K562 (cell line): ENCODE data around the gene TXNRD1. TPM values are rescaled to one million over a fixed set of nuclear protein-coding genes. Genes with fewer than 3 reads are reported as not detected.

Experiments used
- ATAC-seq: fragments of 200-7000 bp; cut with Tn5 transposase; 3 replicates; pipeline ENCODE4 v1.9.1; 2020; ENCODE audit warnings: moderate library complexity
- BruUV-seq: library from RNA; stranded (reverse); fragments of 400-500 nt; replicated peaks from 2 replicates; lab custom pipeline; 2021; lab: Mats Ljungman, UMichigan
- CTCF ChIA-PET: fragments of 300-600 bp; formaldehyde crosslinking; extraction: SDS; loops from one replicate; lab custom pipeline; 2021; ENCODE audit warnings: low intra/inter-chr PET ratio; lab: Yijun Ruan, JAX
- POLR2A ChIA-PET: fragments of 300-600, 350-650 bp; sonication (Branson Sonifier 250); formaldehyde crosslinking; extraction: SDS; loops from one replicate; lab custom pipeline; 2021; ENCODE audit warnings: antibody characterized with exemption, inconsistent platforms; lab: Yijun Ruan, JAX
- DNase-seq, 4 experiments: peaks; one replicate each; pipeline versions ENCODE4 v3.0.0 to v3.0.0-alpha.2; 2011 to 2018; ENCODE audit warnings: low spot score in 3 of 4, mixed read lengths in 3 of 4; ENCODE audit errors: extremely low read depth in 1 of 4
- FAIRE-seq: peaks from 2 replicates; lab custom pipeline; 2011; peaks lifted over from hg19 to GRCh38; lab: Jason Lieb, UNC
- H2AFZ ChIP-seq: 2 replicates; pipeline ENCODE4 v1.6.0; 2011; ENCODE audit warnings: low read depth, low read length, control low read depth, inconsistent platforms
- H3K27ac ChIP-seq: fragments of 200-600 bp; 3 replicates; pipeline ENCODE4 v1.8.0; 2011; ENCODE audit warnings: low read depth, mild to moderate bottlenecking, control low read depth, inconsistent platforms, low read length, moderate library complexity, mixed read lengths; ENCODE audit errors: extremely low read depth
- H3K27me3 ChIP-seq, 2 experiments: fragments of 300-600 bp in 1 of 2; 2 replicates in 1 of 2; 3 replicates in 1 of 2; pipeline versions ENCODE4 v1.6.0 to v1.8.0; 2011; ENCODE audit warnings: inconsistent platforms in 2 of 2, low read length in 2 of 2, mild to moderate bottlenecking in 1 of 2, mixed read lengths in 1 of 2, moderate library complexity in 1 of 2; ENCODE audit not compliant: control insufficient read depth in 2 of 2, insufficient read depth in 2 of 2
- H3K36me3 ChIP-seq: fragments of 300-600 bp; 3 replicates; pipeline ENCODE4 v1.8.0; 2011; ENCODE audit warnings: mild to moderate bottlenecking, low read length, inconsistent platforms; ENCODE audit not compliant: control insufficient read depth, insufficient read depth
- H3K4me1 ChIP-seq, 2 experiments: fragments of 200-600 bp in 1 of 2; replicated peaks in 1 of 2; 2 replicates in 1 of 2; 3 replicates in 1 of 2; pipeline versions ENCODE4 v1.5.1 to v1.8.0; 2011; ENCODE audit warnings: inconsistent platforms in 2 of 2, low read length in 2 of 2, mild to moderate bottlenecking in 1 of 2, mixed read lengths in 1 of 2, moderate library complexity in 1 of 2; ENCODE audit not compliant: control insufficient read depth in 2 of 2, insufficient read depth in 2 of 2
- H3K4me2 ChIP-seq: 2 replicates; pipeline ENCODE4 v1.6.1; 2011; ENCODE audit warnings: low read length, control low read depth, inconsistent platforms, mixed read lengths; ENCODE audit not compliant: insufficient read depth
- H3K4me3 ChIP-seq: fragments of 200-600 bp; sonication (generic), shearing (Covaris generic); 2 replicates; pipeline ENCODE4 v1.5.1; 2016; ENCODE audit warnings: control low read depth, inconsistent platforms
- H3K79me2 ChIP-seq: fragments of 200-600 bp; 3 replicates; pipeline ENCODE4 v1.8.0; 2011; ENCODE audit warnings: low read length, inconsistent platforms; ENCODE audit not compliant: control insufficient read depth, insufficient read depth
- H3K9ac ChIP-seq, 2 experiments: 2 replicates each; pipeline versions ENCODE4 v1.6.0 to v1.6.1; 2011; ENCODE audit warnings: low read depth in 2 of 2, low read length in 2 of 2, control low read depth in 1 of 2, inconsistent platforms in 1 of 2, mild to moderate bottlenecking in 1 of 2, mixed read lengths in 1 of 2; ENCODE audit not compliant: insufficient read depth in 1 of 2
- H3K9me1 ChIP-seq: one replicate; pipeline ENCODE4 v1.6.0; 2011; ENCODE audit warnings: inconsistent platforms, mild to moderate bottlenecking, low read length, moderate library complexity; ENCODE audit not compliant: control insufficient read depth, insufficient read depth
- H3K9me3 ChIP-seq: replicated peaks from 2 replicates; pipeline ENCODE4 v1.5.1; 2011; ENCODE audit warnings: low read depth, low read length, inconsistent platforms; ENCODE audit not compliant: control insufficient read depth, insufficient read depth
- H4K20me1 ChIP-seq: replicated peaks from 2 replicates; pipeline ENCODE4 v1.6.1; 2011; ENCODE audit warnings: low read length, inconsistent platforms, mixed read lengths; ENCODE audit not compliant: control insufficient read depth, insufficient read depth
- ASH1L ChIP-seq: fragments of 450-650 bp; IDR thresholded peaks from 2 replicates; pipeline ENCODE4 v1.6.1; 2018; ENCODE audit warnings: borderline replicate concordance, mild to moderate bottlenecking, low read depth; ENCODE audit not compliant: partially characterized antibody
- BCLAF1 ChIP-seq, 2 experiments: fragments of 450-650 bp in 1 of 2; IDR thresholded peaks; 2 replicates each; pipeline ENCODE4 v1.6.1; 2011 to 2017; ENCODE audit warnings: low read depth in 2 of 2, antibody characterized with exemption in 1 of 2, borderline replicate concordance in 1 of 2, low read length in 1 of 2, mild to moderate bottlenecking in 1 of 2, mixed read lengths in 1 of 2; ENCODE audit not compliant: control insufficient read depth in 1 of 2
- CBX3 ChIP-seq, 2 experiments: IDR thresholded peaks; 1 replicate in 1 of 2; 2 replicates in 1 of 2; pipeline ENCODE4 v1.6.1; 2012; ENCODE audit warnings: inconsistent platforms in 2 of 2, low read length in 2 of 2, borderline replicate concordance in 1 of 2, control low read depth in 1 of 2
- MLLT1 ChIP-seq, 2 experiments: fragments of 450-650 bp; IDR thresholded peaks; 2 replicates each; pipeline ENCODE4 v1.6.1; 2016
- NFIX ChIP-seq: fragments of 250-450 bp; sonication (Bioruptor Pico); IDR thresholded peaks from 2 replicates; pipeline ENCODE4 v1.4.0; 2020; ENCODE audit warnings: low read depth, mild to moderate bottlenecking, moderate library complexity
- NKRF ChIP-seq: fragments of 450-650 bp; IDR thresholded peaks from 2 replicates; pipeline ENCODE4 v1.6.1; 2016; ENCODE audit warnings: borderline replicate concordance
- PHB2 ChIP-seq: fragments of 450-650 bp; IDR thresholded peaks from 2 replicates; pipeline ENCODE4 v1.6.1; 2017; ENCODE audit warnings: low read depth
- TAF9B ChIP-seq: fragments of 450-650 bp; IDR thresholded peaks from 2 replicates; pipeline ENCODE4 v1.6.1; 2018; ENCODE audit warnings: mild to moderate bottlenecking; ENCODE audit not compliant: partially characterized antibody
- ZNF583 ChIP-seq: fragments of 250-450 bp; sonication (Bioruptor Pico); IDR thresholded peaks from 2 replicates; pipeline ENCODE4 v1.4.0; 2020
- ZNF584 ChIP-seq: fragments of 200-800 bp; sonication (Bioruptor generic); IDR thresholded peaks from 2 replicates; pipeline ENCODE4 v1.6.1; 2016; ENCODE audit warnings: low read depth, mild to moderate bottlenecking, missing genetic modification characterization, missing compliant biosample characterization
- ZNF76 ChIP-seq: fragments of 250-450 bp; sonication (Bioruptor Pico); IDR thresholded peaks from 2 replicates; pipeline ENCODE4 v1.4.0; 2020; ENCODE audit warnings: mild to moderate bottlenecking, moderate library complexity, borderline replicate concordance
- ZNF830 ChIP-seq: fragments of 250-450 bp; sonication (Bioruptor Pico); IDR thresholded peaks from 2 replicates; pipeline ENCODE4 v1.5.0; 2021; ENCODE audit warnings: mild to moderate bottlenecking
- WGBS: fragments of 100-300 bp; shearing (Covaris generic); methylation state at CpG from one replicate; pipeline ENCODE4 v1.1.6; 2016; ENCODE audit warnings: low coverage, mixed read lengths; ENCODE audit not compliant: insufficient coverage; ENCODE audit errors: missing lambda C conversion rate; 5-methylcytosine and 5-hydroxymethylcytosine counted together
- in situ Hi-C: fragments of 300-500 bp; cut with MboI; formaldehyde crosslinking; loops from 4 replicates; pipeline ENCODE4 v1.15.0; 2018; ENCODE audit warnings: inconsistent platforms, mixed read lengths
- intact Hi-C: fragments of 100-400 bp; cut with micrococcal nuclease; formaldehyde crosslinking; loops from 2 replicates; pipeline ENCODE4 v1.14.2; 2022
- polyA plus RNA-seq, 8 experiments: library from polyadenylated mRNA; depleted of rRNA in 4 of 8; stranded (reverse) in 5 of 8; unstranded in 3 of 8; fragments of >200 nt; fragmentation: Nextera tagmentation in 2 of 8; fragmentation: Illumina TruSeq in 1 of 8; extraction: Ambion mirVana in 2 of 8; extraction: Trizol in 1 of 8; gene quantifications; 2 replicates each; pipeline versions ENCODE4 v1.2.1 to v1.2.3, GENCODE V29; 2011 to 2014; ENCODE audit warnings: inconsistent platforms in 1 of 8, missing spikeins in 1 of 8
- total RNA-seq, 7 experiments: library from RNA; depleted of rRNA in 6 of 7; stranded (reverse); fragments of >200 nt in 6 of 7; fragmentation: Illumina TruSeq in 2 of 7; extraction: Trizol in 2 of 7; gene quantifications; 2 replicates each; pipeline versions ENCODE4 v1.2.1 to v1.2.3, GENCODE V29; 2011 to 2021; ENCODE audit warnings: low replicate concordance in 1 of 7

Gene TXNRD1
- total and polyA plus RNA-seq, 9 of the 15 experiments (the other 6 are each of a cell fraction or from before 2014, with no cell fraction given) = 107 to 189 (median 146) TPM

GRCh38 chr12:104223712-104224111, 8.1 kb downstream of the TXNRD1 start (continued):
- TF ChIP-seq ASH1L (no peak), TAF9B (no peak)

- H3K4me1 ChIP-seq = no peaks in the 10 kb centered on the region
- ChIA-PET CTCF (no interaction called here), POLR2A (interaction anchor here (0.9 to 1.4 kb wide), 2 partner anchors 28 to 62 kb away, joined by 3 read pairs; no protein-coding TSS in a partner anchor)
- in situ Hi-C loops = no loop called here
- 20% methylated on average over 3 of the region's 3 CpGs for whole genome bisulfite sequencing
- H3K79me2 ChIP-seq = no peaks in the 10 kb centered on the region
- no peak for TF ChIP-seq ZNF830
- no peak for TF ChIP-seq ZNF583
- TF ChIP-seq NKRF = no peak
- TF ChIP-seq CBX3 (IDR thresholded peaks at IDR 0.05; ENCODE audit: borderline replicate concordance in 1 of 2, low read length in 2 of 2) = no peak
- TF ChIP-seq ZNF76 (CRISPR knock-in tag) = no peak
- no peak for TF ChIP-seq NFIX (CRISPR knock-in tag)
- no peak for TF ChIP-seq PHB2
- no peak for TF ChIP-seq MLLT1 (IDR thresholded peaks at IDR 0.05)
- TF ChIP-seq BCLAF1 (IDR thresholded peaks at IDR 0.05; ENCODE audit: borderline replicate concordance in 1 of 2, control insufficient read depth in 1 of 2, low read depth in 2 of 2, low read length in 1 of 2) = no peak
- TF ChIP-seq ZNF584 = no peak
- no peak overlapping the region for H2AFZ ChIP-seq
- no peak overlapping the region for H3K4me3 ChIP-seq
- peaks cover 0 to 3% of the 10 kb centered on the region in 2 experiments; a peak in 2 of 5 replicates for H3K27me3 ChIP-seq
- ATAC-seq = no peak
- no peaks in the 10 kb centered on the region for H3K36me3 ChIP-seq
- BruUV-seq = no TSS peak
- no peak overlapping the region for H3K27ac ChIP-seq
- no peak for FAIRE-seq
- no peaks in the 10 kb centered on the region for H4K20me1 ChIP-seq
- H3K4me2 ChIP-seq = no peak overlapping the region
- intact Hi-C loops = no loop called here
- no peaks in the 10 kb centered on the region for H3K9me1 ChIP-seq
- no peak overlapping the region for H3K9ac ChIP-seq
- H3K9me3 ChIP-seq = no peaks in the 10 kb centered on the region
- no peak for DNase-seq
Measured at GRCh38 chr12:104226672-104227071, 11.1 kb downstream of the TXNRD1 start.
